ENCODE data around the gene RASGRP3.

RASGRP3 gene

GRCh38 chr2:33521791-33522281 lies 45.4 kb downstream of the RASGRP3 start:
- peak; percentile 58 for DNase-seq (ENCODE audit: low read depth)

- no peak for DNase-seq (ENCODE audit: low read depth)
These were observed 46.1 kb downstream of the RASGRP3 start for GRCh38 chr2:33522576-33522975.

- no peak for DNase-seq (ENCODE audit: low read depth)
These were observed 49.2 kb downstream of the RASGRP3 start for GRCh38 chr2:33525666-33526065.

- DNase-seq (ENCODE audit: low read depth) = peak; percentile 56
These were observed 49.7 kb downstream of the RASGRP3 start for GRCh38 chr2:33526132-33526531.

- DNase-seq (ENCODE audit: low read depth) = no peak
These were observed 50.5 kb downstream of the RASGRP3 start for GRCh38 chr2:33526921-33527320.

GRCh38 chr2:33528441-33528950 lies 52.0 kb downstream of the RASGRP3 start:
- no peak for DNase-seq (ENCODE audit: low read depth)

GRCh38 chr2:33529771-33530481 lies 53.5 kb downstream of the RASGRP3 start:
- peak; percentile 91 for DNase-seq (ENCODE audit: low read depth)

GRCh38 chr2:33530690-33531548 lies 54.5 kb downstream of the RASGRP3 start:
- DNase-seq (ENCODE audit: low read depth) = no peak

GRCh38 chr2:33531549-33532059 lies 55.2 kb downstream of the RASGRP3 start:
- DNase-seq (ENCODE audit: low read depth) = peak; percentile 59

GRCh38 chr2:33532146-33532545 lies 55.7 kb downstream of the RASGRP3 start:
- no peak for DNase-seq (ENCODE audit: low read depth)

- no peak for DNase-seq (ENCODE audit: low read depth)
These were observed 56.5 kb downstream of the RASGRP3 start for GRCh38 chr2:33532966-33533365.

- no peak for DNase-seq (ENCODE audit: low read depth)
These were observed 59.0 kb downstream of the RASGRP3 start for GRCh38 chr2:33535421-33535820.

- no peak for DNase-seq (ENCODE audit: low read depth)
These were observed 64.8 kb downstream of the RASGRP3 start for GRCh38 chr2:33541243-33541642.

- DNase-seq (ENCODE audit: low read depth) = no peak
These were observed 73.8 kb downstream of the RASGRP3 start for GRCh38 chr2:33550206-33550605.

GRCh38 chr2:33552758-33553461 lies 76.5 kb downstream of the RASGRP3 start:
- peak; percentile 85 for DNase-seq (ENCODE audit: low read depth)

- no peak for DNase-seq (ENCODE audit: low read depth)
These were observed 79.2 kb downstream of the RASGRP3 start for GRCh38 chr2:33555681-33556080.

GRCh38 chr2:33559328-33559727 lies 82.9 kb downstream of the RASGRP3 start:
- no peak for DNase-seq (ENCODE audit: low read depth)

- DNase-seq (ENCODE audit: low read depth) = no peak
These were observed 83.6 kb downstream of the RASGRP3 start for GRCh38 chr2:33560017-33560416.

GRCh38 chr2:33561872-33562271 lies 85.4 kb downstream of the RASGRP3 start:
- no peak for DNase-seq (ENCODE audit: low read depth)

- DNase-seq (ENCODE audit: low read depth) = no peak
These were observed 94.2 kb downstream of the RASGRP3 start for GRCh38 chr2:33570681-33571080.

GRCh38 chr2:33573657-33574056 lies 97.2 kb downstream of the RASGRP3 start:
- no peak for DNase-seq (ENCODE audit: low read depth)

- no peak for DNase-seq (ENCODE audit: low read depth)
These were observed 100.6 kb downstream of the RASGRP3 start for GRCh38 chr2:33577084-33577483.
